Upper lobe of left lung (tissue), 6 donors: ENCODE data around the gene HMGN2. TPM values are rescaled to one million over a fixed set of nuclear protein-coding genes. Genes with fewer than 3 reads are reported as not detected.

Experiments
- ATAC-seq, 2 donors: fragments of 200-7000 bp; cut with Tn5 transposase; one replicate each; pipeline ENCODE4 v1.9.1; 2022; ENCODE audit warnings: mild to moderate bottlenecking in 2 of 2, moderate library complexity in 2 of 2; ENCODE audit not compliant: low FRiP score in 2 of 2
- DNase-seq, 2 donors: peaks; one replicate each; pipeline ENCODE4 v3.0.0-alpha.2; 2019 to 2020
- H3K27ac ChIP-seq, 4 donors: fragments of 200-600 bp; sonication (generic); one replicate each; pipeline ENCODE4 v1.5.1; 2016 to 2019
- H3K27me3 ChIP-seq, 4 donors: fragments of 200-600 bp; sonication (generic); one replicate each; pipeline ENCODE4 v1.5.1; 2017 to 2019
- H3K36me3 ChIP-seq, 4 donors: fragments of 200-600 bp; sonication (generic); one replicate each; pipeline ENCODE4 v1.5.1; 2016 to 2019
- H3K4me1 ChIP-seq, 4 donors: fragments of 200-600 bp; sonication (generic); one replicate each; pipeline ENCODE4 v1.5.1; 2018 to 2019
- H3K4me3 ChIP-seq, 4 donors: fragments of 200-600 bp; sonication (generic); one replicate each; pipeline ENCODE4 v1.5.1; 2017 to 2019; ENCODE audit warnings: mild to moderate bottlenecking in 2 of 4, moderate library complexity in 1 of 4
- H3K9me3 ChIP-seq, 4 donors: fragments of 200-600 bp; sonication (generic); one replicate each; pipeline ENCODE4 v1.5.1; 2018 to 2019
- EP300 ChIP-seq, 4 donors: sonication (generic); formaldehyde crosslinking; IDR thresholded peaks; one replicate each; pipeline ENCODE4 v1.5.1; 2017; ENCODE audit warnings: antibody characterized with exemption in 4 of 4, control low read depth in 2 of 4
- POLR2A ChIP-seq, 4 donors: fragments of 450-650 bp; IDR thresholded peaks; one replicate each; pipeline ENCODE4 v1.5.1; 2016 to 2017; ENCODE audit warnings: antibody characterized with exemption in 4 of 4, mild to moderate bottlenecking in 2 of 4
- POLR2AphosphoS5 ChIP-seq, 2 donors: sonication (generic); formaldehyde crosslinking; IDR thresholded peaks; one replicate each; pipeline ENCODE4 v1.5.1; 2017; ENCODE audit warnings: antibody characterized with exemption in 2 of 2
- WGBS, 2 donors: methylation state at CpG; one replicate each; pipeline ENCODE4 v1.1.5; 2017 to 2018; 5-methylcytosine and 5-hydroxymethylcytosine counted together
- total RNA-seq, 6 donors: library from RNA; depleted of rRNA in 4 of 6; stranded (reverse); fragments of >200 nt in 4 of 6; gene quantifications; one replicate each; pipeline versions ENCODE4 v1.1.0 to v1.2.1, GENCODE V29; 2016 to 2021
- TF ChIP-seq, protein P1 (sequence below), 6 experiments: fragments of 450-650 bp in 4 of 6; fragments of 200-600 bp in 2 of 6; sonication (generic) in 2 of 6; IDR thresholded peaks; one replicate each; pipeline ENCODE4 v1.5.1; 2016 to 2019; ENCODE audit warnings: antibody characterized with exemption in 6 of 6
- donor health status: DM: no; HTN: no; CAD: no; lungs with moderate emphysema.
- donor health status: DM: no; HTN: yes; CAD: no; lungs with severe emphysema.

HMGN2 gene
- total RNA-seq, 6 donors from 2014 or later: 166 to 378 (median 267) TPM

DNA sequence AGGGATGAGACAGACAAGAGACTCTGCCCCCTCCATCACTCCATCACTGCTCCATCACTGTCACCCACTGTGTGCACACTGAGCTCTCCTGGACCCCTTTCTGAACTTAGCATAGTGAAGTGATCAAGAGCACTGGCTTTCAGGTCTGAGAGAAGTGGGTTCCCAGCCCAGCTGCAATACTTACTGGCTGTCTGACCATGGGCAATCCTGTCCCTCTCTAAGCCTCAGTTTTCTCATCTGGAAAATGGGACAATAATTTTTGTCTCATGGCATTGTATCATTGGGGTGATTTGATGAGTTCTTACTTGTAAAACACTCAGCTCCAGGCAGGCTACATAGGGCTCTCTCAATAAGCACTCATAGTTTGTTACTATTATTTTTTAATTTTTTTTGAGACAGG, 49.8 kb downstream of the HMGN2 start:
- ATAC-seq: no peak
- H3K9me3 ChIP-seq: no peaks in the 10 kb centered on the region
- DNase-seq: no peak
- H3K4me1 ChIP-seq: peaks cover 0 to 5% (median 1%) of the 10 kb centered on the region in 4 donors
- H3K27me3 ChIP-seq: no peaks in the 10 kb centered on the region
- H3K4me3 ChIP-seq: no peak overlapping the region
- H3K27ac ChIP-seq: no peak overlapping the region
- no peak for TF ChIP-seq EP300 (IDR thresholded peaks at IDR 0.05)
- no peak for TF ChIP-seq POLR2AphosphoS5 (IDR thresholded peaks at IDR 0.05)
- no peak for TF ChIP-seq POLR2A (IDR thresholded peaks at IDR 0.05)
- TF ChIP-seq, protein P1, sequence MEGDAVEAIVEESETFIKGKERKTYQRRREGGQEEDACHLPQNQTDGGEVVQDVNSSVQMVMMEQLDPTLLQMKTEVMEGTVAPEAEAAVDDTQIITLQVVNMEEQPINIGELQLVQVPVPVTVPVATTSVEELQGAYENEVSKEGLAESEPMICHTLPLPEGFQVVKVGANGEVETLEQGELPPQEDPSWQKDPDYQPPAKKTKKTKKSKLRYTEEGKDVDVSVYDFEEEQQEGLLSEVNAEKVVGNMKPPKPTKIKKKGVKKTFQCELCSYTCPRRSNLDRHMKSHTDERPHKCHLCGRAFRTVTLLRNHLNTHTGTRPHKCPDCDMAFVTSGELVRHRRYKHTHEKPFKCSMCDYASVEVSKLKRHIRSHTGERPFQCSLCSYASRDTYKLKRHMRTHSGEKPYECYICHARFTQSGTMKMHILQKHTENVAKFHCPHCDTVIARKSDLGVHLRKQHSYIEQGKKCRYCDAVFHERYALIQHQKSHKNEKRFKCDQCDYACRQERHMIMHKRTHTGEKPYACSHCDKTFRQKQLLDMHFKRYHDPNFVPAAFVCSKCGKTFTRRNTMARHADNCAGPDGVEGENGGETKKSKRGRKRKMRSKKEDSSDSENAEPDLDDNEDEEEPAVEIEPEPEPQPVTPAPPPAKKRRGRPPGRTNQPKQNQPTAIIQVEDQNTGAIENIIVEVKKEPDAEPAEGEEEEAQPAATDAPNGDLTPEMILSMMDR (IDR thresholded peaks at IDR 0.05): no peak
- H3K36me3 ChIP-seq: no peaks in the 10 kb centered on the region

GRCh38 chr1:26524181-26524580, 51.9 kb downstream of the HMGN2 start:
- Histone ChIP-seq H3K4me1 (peaks cover 8 to 11% (median 10%) of the 10 kb centered on the region in 4 donors), H3K36me3 (no peaks in the 10 kb centered on the region), H3K4me3 (no peak overlapping the region), H3K27ac (no peak overlapping the region), H3K9me3 (no peaks in the 10 kb centered on the region), H3K27me3 (no peaks in the 10 kb centered on the region)
- WGBS, 2 donors: 59 to 61% methylated on average over 4 of the region's 4 CpGs
- TF ChIP-seq EP300 (IDR thresholded peaks at IDR 0.05): no peak
- no peak for TF ChIP-seq POLR2AphosphoS5 (IDR thresholded peaks at IDR 0.05)
- TF ChIP-seq, protein P1 (IDR thresholded peaks at IDR 0.05): no peak
- no peak for TF ChIP-seq POLR2A (IDR thresholded peaks at IDR 0.05)
- no peak for ATAC-seq
- no peak for DNase-seq

Other genes starting within 250 kb of the HMGN2 start
- gene CEP85, start 238.2 kb upstream of the HMGN2 start, total RNA-seq: 10 to 100 TPM; 10.1 to 16.8 (median 10.7) TPM
- 100 to 1,000 TPM in 4 of 6 donors, 10 to 100 TPM in 2; 39.1 to 271 (median 156) TPM for gene SH3BGRL3, start 192.4 kb upstream of the HMGN2 start, total RNA-seq
- gene UBXN11, start 165.8 kb upstream of the HMGN2 start, total RNA-seq: 100 to 1,000 TPM in 2 of 6 donors, 10 to 100 TPM in 4; 25.7 to 194 (median 62.5) TPM
- gene CD52, start 154.5 kb upstream of the HMGN2 start, total RNA-seq: 100 to 1,000 TPM in 5 of 6 donors, 10 to 100 TPM in 1; 74.4 to 437 (median 172) TPM
- 10 to 100 TPM in 3 of 6 donors, 1 to 10 TPM in 2, under 1 TPM in 1; 0.59 to 25.2 (median 11.1) TPM for gene CRYBG2, start 118.3 kb upstream of the HMGN2 start, total RNA-seq
- 1 to 10 TPM in 2 of 6 donors, under 1 TPM in 3, not detected in 1; 0.30 to 1.3 (median 0.72) TPM for gene ZNF683, start 99.7 kb upstream of the HMGN2 start, total RNA-seq
- 1 to 10 TPM in 2 of 6 donors, not detected in 4; 1.2 to 1.4 TPM for gene LIN28A, start 61.6 kb upstream of the HMGN2 start, total RNA-seq
- 10 to 100 TPM; 25.6 to 53.0 (median 39.4) TPM for gene DHDDS, start 40.1 kb upstream of the HMGN2 start, total RNA-seq
- gene RPS6KA1, start 57.3 kb downstream of the HMGN2 start, total RNA-seq: 100 to 1,000 TPM in 4 of 6 donors, 10 to 100 TPM in 2; 91.1 to 161 (median 120) TPM
- 100 to 1,000 TPM in 1 of 6 donors, 10 to 100 TPM in 5; 61.3 to 102 (median 70.5) TPM for gene ARID1A, start 223.6 kb downstream of the HMGN2 start, total RNA-seq